Calu3 (cell line): ENCODE measurements around the gene TWIST1. TPM values are rescaled to one million over a fixed set of nuclear protein-coding genes. Genes with fewer than 3 reads are reported as not detected.

Experiments
- BruUV-seq: library from RNA; stranded (reverse); fragments of 400-500 nt; replicated peaks from 2 replicates; lab custom pipeline; 2021; lab: Mats Ljungman, UMichigan
- CTCF ChIA-PET: fragments of 300-600 bp; sonication (Branson Sonifier 250); formaldehyde crosslinking; loops from one replicate; lab custom pipeline; 2022; ENCODE audit warnings: antibody characterized with exemption; lab: Charles Lee
- DNase-seq: peaks from one replicate; pipeline ENCODE4 v3.0.0; 2022
- H3K27ac Mint-ChIP-seq: one replicate; pipeline ENCODE4 v1.8.0; 2022; ENCODE audit warnings: mixed read lengths; ENCODE audit not compliant: unreplicated experiment
- H3K27me3 Mint-ChIP-seq: one replicate; pipeline ENCODE4 v1.8.0; 2022; ENCODE audit warnings: mixed read lengths; ENCODE audit not compliant: unreplicated experiment
- H3K36me3 Mint-ChIP-seq: one replicate; pipeline ENCODE4 v1.8.0; 2022; ENCODE audit warnings: mild to moderate bottlenecking, moderate library complexity, mixed read lengths; ENCODE audit not compliant: insufficient read depth, unreplicated experiment
- H3K4me1 Mint-ChIP-seq: one replicate; pipeline ENCODE4 v1.8.0; 2022; ENCODE audit warnings: mild to moderate bottlenecking, low read depth, mixed read lengths; ENCODE audit not compliant: unreplicated experiment
- H3K4me3 Mint-ChIP-seq: one replicate; pipeline ENCODE4 v1.8.0; 2022; ENCODE audit warnings: mild to moderate bottlenecking, low read depth, moderate library complexity, mixed read lengths; ENCODE audit not compliant: unreplicated experiment
- H3K9me3 Mint-ChIP-seq: one replicate; pipeline ENCODE4 v1.8.0; 2022; ENCODE audit warnings: low read depth, mixed read lengths; ENCODE audit not compliant: unreplicated experiment
- CTCF ChIP-seq: fragments of 200-600 bp; IDR thresholded peaks from one replicate; pipeline ENCODE4 v1.8.0; 2022; ENCODE audit warnings: antibody characterized with exemption; ENCODE audit not compliant: unreplicated experiment
- intact Hi-C: fragments of 100-400 bp; cut with micrococcal nuclease; formaldehyde crosslinking; loops from one replicate; pipeline ENCODE4 v1.10.0; 2022; ENCODE audit not compliant: unreplicated experiment
- total RNA-seq: library from RNA; stranded (reverse); gene quantifications from 2 replicates; pipeline ENCODE4 v1.2.3, GENCODE V29; 2022

TWIST1 gene
- total RNA-seq, 1 experiment from 2014 or later: 2.9 TPM

- Mint-ChIP-seq H3K36me3 (no peaks in the 10 kb centered on the region), H3K27me3 (peaks cover 76% of the 10 kb centered on the region), H3K27ac (no peak within 1 kb of the TSS), H3K9me3 (peaks cover 2% of the 10 kb centered on the region), H3K4me1 (no peaks in the 10 kb centered on the region), H3K4me3 (no peak within 1 kb of the TSS)
- CTCF ChIA-PET: no interaction called here
- no peak for TF ChIP-seq CTCF
- DNase-seq: no peak
- intact Hi-C loops: no loop called here
- BruUV-seq: no TSS peak
Observed at GRCh38 chr7:19144661-19145433, 27.4 kb upstream of the TWIST1 start, which contains the start of gene FERD3L. Gene FERD3L (minus strand): TSS chr7:19145421. CDS start chr7:19145362, 59 bp downstream.

- H3K27ac Mint-ChIP-seq: no peak overlapping the region
- peaks cover 76% of the 10 kb centered on the region for H3K27me3 Mint-ChIP-seq
- intact Hi-C loops: no loop called here
- CTCF ChIA-PET: no interaction called here
- DNase-seq: no peak
- TF ChIP-seq CTCF: no peak
- H3K9me3 Mint-ChIP-seq: peaks cover 2% of the 10 kb centered on the region
- BruUV-seq: no TSS peak
- H3K4me3 Mint-ChIP-seq: no peak overlapping the region
- H3K36me3 Mint-ChIP-seq: no peaks in the 10 kb centered on the region
- H3K4me1 Mint-ChIP-seq: no peaks in the 10 kb centered on the region
Observed at GRCh38 chr7:19143881-19144574, 26.6 kb upstream of the TWIST1 start.

- H3K27ac Mint-ChIP-seq: no peak overlapping the region
- H3K4me1 Mint-ChIP-seq: no peaks in the 10 kb centered on the region
- CTCF ChIA-PET: no interaction called here
- BruUV-seq: no TSS peak
- no peaks in the 10 kb centered on the region for H3K9me3 Mint-ChIP-seq
- no peak overlapping the region for H3K4me3 Mint-ChIP-seq
- H3K36me3 Mint-ChIP-seq: no peaks in the 10 kb centered on the region
- peaks cover 40% of the 10 kb centered on the region for H3K27me3 Mint-ChIP-seq
- DNase-seq: no peak
- intact Hi-C loops: no loop called here
- TF ChIP-seq CTCF: no peak
Observed at GRCh38 chr7:19139706-19140327, 22.4 kb upstream of the TWIST1 start.

DNA sequence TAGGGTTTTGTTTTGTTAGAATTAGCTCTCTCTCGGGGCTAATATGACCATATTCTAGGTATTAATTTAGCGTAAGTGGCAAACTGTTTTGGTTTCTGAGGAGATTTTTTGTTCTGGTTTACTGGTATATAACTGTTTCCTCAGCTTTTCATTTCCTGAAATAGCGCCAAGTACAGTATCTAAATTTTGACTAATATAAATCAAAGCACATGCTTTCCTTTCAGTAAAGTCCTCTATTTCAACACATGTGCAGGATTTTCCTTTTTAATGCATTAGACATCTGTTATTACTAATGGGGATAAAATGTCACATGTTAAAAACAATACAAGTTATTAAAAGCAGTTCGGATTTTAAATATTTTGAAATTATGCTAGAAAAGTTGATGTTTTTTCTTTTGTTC, 16.4 kb upstream of the TWIST1 start:
- intact Hi-C loops: no loop called here
- H3K27me3 Mint-ChIP-seq: no peaks in the 10 kb centered on the region
- CTCF ChIA-PET: no interaction called here
- no peak overlapping the region for H3K4me3 Mint-ChIP-seq
- TF ChIP-seq CTCF: no peak
- H3K4me1 Mint-ChIP-seq: no peaks in the 10 kb centered on the region
- BruUV-seq: no TSS peak
- no peak overlapping the region for H3K27ac Mint-ChIP-seq
- no peaks in the 10 kb centered on the region for H3K36me3 Mint-ChIP-seq
- DNase-seq: no peak
- H3K9me3 Mint-ChIP-seq: no peaks in the 10 kb centered on the region
